ENCODE measurements around the gene BRD7.
"Not testable (repeated sequence)": the region's sequence is repeated elsewhere in the genome, so short reads cannot be mapped to it uniquely, and the experiment has no call there.

The BRD7 gene

DNA sequence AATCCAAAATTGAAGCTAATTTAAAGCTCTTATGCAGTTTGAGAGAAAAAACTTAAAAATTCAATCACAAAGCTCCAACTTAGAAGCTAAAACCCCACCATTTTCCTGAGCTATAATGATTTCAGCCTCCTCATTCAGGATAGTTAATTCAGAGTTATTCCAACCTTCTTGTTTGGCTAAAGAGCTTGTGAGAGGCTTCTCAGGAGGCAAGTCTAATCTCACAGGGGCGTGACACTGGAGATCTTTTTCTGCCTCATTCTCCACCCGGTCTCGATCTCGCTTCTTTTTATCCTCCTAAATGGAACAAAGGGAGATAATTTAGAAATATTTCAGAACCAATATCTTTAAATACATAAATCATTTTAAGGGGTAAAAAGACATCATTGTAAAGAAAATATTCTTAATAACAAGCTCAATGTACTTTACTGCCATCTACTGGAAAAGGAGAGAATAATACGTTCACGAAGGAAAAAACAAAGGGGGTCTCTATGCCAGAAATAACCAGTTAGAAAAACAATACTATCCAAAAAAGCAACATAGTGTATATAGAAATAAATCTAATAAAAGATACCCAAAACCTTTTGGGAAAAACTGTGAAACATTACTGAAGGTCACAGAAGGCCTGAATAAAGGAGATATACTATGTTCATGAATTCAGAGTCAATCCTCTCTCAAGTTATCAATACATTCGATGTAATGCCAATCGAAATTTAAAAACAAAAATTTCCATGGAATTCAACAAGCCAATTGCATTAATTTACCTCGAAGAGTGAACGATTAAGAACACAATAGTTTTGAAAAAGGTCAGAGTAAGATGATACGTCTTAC lies 13.9 kb downstream of the BRD7 start:
- no peak for DNase-seq

DNA sequence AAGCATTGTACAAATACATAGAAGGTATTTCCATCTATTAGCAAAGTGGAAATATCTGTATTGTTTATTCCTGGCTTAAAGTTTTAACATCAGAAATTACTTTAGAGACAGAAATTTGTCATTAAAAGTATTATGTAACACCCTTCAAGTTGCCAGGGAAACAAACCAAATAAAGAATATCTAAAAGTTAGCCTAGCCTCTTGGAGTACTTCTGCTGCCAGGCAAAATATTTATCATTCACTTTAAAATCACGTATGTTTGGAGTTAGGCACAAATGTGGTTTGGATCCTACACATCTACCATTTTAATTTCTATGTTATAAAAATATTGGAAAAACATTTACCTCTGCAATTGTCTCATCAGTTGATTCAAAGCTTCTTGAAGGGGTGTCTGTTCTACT lies 14.7 kb downstream of the BRD7 start:
- no peak for DNase-seq

DNA sequence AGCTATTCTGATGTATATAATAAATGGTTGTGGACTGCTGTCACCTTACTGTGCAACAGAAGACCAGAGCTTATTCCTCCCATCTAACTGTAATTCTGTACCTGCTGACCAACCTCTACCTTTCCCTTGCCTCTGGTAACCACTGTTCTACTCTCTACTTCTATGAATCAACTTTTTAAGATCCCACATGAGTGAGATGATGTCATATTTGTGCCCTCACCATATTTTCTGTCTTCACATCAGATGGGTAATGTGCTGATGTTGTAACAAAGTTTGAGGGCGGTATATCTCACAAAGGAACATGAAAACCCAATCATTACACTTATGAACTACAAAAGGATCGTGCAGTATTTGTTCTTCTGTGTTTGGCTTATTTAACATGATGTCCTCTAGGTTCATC lies 16.8 kb downstream of the BRD7 start:
- no peak for DNase-seq

- DNase-seq: no peak
These were observed 17.7 kb downstream of the BRD7 start for GRCh38 chr16:50351116-50351515.

- DNase-seq: not testable (repeated sequence)
These were observed 23.6 kb downstream of the BRD7 start for GRCh38 chr16:50345210-50345609.

- DNase-seq: not testable (repeated sequence)
These were observed 25.2 kb downstream of the BRD7 start for GRCh38 chr16:50343566-50343965.

GRCh38 chr16:50340578-50340977 lies 28.2 kb downstream of the BRD7 start:
- no peak for DNase-seq

DNA sequence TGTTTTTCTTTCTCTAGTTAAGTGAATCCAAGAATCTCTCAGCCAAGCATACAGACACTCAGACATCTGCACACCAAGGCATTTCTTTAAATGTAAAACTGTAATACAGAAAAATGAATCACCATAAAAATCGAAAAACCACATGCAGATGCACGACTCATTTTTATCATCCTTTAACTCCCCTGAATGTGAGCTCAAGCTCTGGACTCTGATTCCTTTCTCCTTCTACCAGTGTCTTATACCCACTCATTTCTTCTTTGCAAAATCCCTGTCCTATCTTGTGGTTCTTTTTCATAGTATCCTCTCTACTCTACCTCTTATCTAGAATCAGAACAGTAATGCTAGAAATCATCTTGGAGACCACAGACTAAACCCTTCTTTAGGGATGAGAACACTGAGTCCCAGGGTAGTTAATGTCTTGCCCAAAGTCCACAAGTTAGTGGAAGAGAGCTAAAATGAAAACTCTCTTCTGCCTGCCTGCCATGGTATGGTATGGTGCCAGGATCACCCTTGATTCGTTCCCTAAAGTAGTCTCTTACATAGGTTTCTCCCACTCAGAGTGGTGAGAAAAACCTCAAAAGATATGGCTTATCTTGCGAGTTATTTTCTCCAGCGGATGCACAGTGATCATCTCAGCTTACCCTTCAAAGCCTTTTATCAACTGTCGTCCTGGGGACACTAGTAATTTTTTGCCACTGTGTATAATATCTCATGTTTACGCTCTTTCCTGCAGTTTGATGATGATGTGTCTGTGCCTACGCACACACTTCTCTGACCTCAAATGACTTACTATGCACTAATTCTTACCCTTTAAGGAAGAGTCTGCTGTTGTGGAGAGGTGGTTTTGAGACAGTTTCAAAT lies 30.2 kb downstream of the BRD7 start:
- no peak for DNase-seq

GRCh38 chr16:50336884-50337283 lies 31.9 kb downstream of the BRD7 start:
- no peak for DNase-seq

GRCh38 chr16:50335196-50335958 lies 33.4 kb downstream of the BRD7 start:
- no peak for DNase-seq

DNA sequence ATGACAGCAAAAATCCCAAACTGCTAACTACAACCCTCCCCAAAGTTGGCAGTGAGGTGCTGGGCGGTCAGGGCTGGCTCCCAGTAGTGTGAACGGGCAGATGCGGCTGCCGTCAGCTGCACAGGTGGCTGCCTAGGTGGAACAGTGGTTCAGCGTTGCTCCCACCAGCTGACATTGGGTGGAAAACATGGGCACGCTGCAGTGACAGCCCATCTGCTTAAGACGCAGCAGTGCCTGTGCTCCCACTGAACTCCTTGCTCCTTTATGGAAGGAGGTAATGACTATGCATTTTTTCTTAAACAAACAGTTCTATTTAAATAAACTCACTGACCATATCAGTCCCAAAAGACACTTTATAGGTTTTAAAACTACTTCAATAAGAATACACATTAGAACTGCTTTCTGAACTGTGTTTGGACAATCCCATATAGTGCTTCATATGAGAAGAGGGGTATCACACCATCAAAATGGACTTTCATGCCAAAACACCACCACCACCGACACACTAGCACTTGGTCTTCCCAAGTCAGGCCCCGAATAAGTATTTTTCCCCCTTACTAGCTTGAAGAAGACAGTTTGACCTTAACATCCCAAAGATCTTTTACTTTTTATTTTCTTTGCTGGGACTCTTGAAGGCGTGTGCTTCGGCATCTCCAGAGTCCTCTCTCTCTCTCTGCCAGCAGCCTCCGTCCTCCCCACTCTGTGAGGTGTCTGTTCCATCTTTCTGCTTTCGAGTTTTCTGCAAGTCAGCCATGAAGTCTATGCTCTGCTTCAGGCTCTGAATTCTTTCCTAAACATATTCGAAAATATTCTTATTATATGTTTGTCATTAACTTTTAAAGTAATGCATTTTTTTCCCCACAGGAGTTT lies 34.4 kb downstream of the BRD7 start:
- no peak for DNase-seq

DNA sequence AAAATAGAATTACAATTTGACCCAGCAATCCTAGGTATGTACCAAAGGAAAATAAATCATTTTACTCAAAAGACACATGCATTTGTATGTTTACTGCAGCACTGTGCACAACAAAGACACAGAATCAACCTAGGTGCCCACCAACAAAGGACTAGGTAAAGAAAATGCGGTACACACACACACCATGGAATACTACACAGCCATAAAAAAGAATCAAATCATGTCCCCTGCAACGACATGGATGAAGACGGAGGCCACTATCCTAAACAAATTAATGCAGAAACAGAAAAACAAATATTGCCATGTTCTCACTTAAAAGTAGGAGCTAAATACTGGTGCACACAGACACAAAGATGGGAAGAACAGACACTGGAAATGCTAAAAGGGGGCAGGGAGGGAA lies 36.2 kb downstream of the BRD7 start:
- DNase-seq: no peak

DNA sequence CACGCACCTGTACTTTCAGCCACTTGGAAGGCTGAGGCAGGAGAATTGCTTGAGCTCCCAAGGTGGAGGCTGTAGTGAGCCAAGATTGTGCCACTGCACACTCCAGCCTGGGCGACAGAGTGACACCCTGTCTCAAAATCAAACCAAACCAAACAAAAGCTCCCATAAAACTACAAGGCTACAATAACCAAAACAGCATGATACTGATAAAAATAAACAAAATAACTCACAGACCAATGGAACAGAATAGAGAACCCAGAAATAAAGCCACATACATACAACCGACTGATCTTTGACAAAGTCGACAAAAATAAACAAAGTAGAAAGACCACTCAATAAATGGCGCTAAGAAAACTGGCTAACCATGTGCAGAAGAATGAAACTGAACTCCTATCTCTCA lies 37.2 kb downstream of the BRD7 start:
- no peak for DNase-seq

- DNase-seq: no peak
These were observed 39.2 kb downstream of the BRD7 start for GRCh38 chr16:50329446-50330189.

GRCh38 chr16:50326835-50327465 lies 41.8 kb downstream of the BRD7 start:
- DNase-seq: no peak

- no peak for DNase-seq
These were observed 42.5 kb downstream of the BRD7 start for GRCh38 chr16:50326264-50326663.

DNA sequence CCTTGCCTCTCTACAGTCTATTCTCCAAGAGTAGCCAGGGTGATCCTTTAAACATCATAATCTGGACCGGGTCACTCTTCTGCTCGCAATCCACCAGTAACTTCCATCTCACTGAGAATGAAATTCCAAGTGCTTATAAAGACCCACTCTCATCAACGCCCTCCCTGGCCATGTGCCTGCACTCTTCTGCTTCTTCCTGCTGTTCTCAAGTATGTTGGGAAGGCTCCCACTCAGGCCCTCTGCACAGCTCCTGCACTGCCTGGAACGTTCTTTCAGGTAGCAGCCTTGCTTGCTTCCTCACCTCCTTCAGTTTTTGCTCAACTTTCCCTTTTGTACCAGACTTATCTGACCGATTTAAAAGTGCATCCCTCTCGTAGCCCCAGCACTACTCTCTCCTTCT lies 44.4 kb downstream of the BRD7 start:
- DNase-seq: no peak

DNA sequence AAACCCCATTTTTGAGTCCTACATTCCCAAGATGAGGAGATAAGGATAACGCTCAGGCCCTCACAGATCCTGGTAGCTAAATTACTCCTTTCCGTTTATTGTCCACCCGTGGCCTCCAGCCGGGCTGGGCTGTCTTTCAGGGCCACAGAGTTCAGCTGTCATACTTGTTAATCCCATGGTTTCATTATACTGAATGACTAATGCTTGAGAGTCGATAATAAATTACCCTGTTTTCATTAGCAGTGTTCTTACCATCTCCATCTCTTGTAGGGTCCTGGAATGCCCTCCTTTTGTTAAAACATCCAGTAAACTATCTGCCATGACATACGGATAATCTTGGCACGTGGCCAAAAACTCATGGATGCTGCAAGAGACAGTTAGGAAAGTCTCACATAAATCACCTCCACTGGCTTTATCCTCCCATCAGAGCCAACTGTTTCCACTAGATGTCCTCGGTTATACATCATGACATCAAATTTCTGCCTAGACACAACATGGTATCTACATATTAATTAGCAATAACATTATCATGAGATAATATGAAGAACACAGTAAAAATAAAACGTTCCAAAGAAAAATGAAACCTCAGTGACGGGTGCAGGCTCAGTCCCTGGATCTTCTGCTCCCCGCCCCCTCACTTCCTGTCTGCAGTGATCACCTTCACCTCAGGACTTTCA lies 45.3 kb downstream of the BRD7 start:
- no peak for DNase-seq

DNA sequence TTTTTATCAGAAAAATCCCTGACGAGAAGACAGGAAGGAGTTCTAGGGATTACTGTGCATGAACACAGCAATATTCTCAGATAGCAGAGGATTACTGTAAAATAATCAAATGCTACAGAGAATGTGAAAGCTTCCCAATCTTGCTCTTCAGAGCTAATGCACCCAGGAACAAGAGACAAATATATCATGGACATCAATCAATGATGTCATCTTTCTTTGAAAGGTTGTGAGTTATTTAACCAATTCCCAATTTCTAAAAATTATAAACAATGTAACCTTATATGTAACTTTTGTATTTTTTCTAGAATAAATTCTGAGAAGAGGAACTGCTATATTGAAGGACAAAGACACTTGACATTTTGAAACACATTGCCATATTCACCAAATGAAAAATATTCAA lies 46.5 kb downstream of the BRD7 start:
- no peak for DNase-seq

DNA sequence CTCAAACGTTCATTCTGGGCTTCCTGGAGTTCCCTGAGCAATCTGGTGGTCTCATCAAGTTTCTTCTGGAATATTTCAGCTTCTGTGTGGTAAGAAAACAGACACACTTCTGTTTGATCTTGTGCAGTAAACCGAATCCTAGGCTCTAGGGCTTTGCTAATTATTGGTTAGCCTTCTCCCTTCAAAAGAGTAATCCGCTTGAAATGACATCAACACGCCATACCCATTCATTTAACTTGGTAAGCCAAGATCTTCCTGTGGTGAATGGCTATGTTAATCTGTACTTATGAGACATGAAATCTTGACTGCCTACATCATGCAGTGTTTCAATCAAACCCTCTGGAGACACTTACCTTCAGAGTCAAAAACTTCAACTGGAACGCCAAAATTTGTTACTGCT lies 48.5 kb downstream of the BRD7 start:
- no peak for DNase-seq

All from NCI-H1417 treated with DMSO at 0.1 percent for 48 hours (cell line).